HFFc6 (cell line): ENCODE data around the gene PRAMEF12. TPM values are rescaled to one million over a fixed set of nuclear protein-coding genes. Genes with fewer than 3 reads are reported as not detected.

Experiments
- DNase-seq: peaks from one replicate; pipeline ENCODE4 v3.0.0-alpha.2; 2018
- H3K27ac Mint-ChIP-seq: 2 replicates; pipeline ENCODE4 v1.8.0; 2020; ENCODE audit warnings: mild to moderate bottlenecking, mixed read lengths
- H3K27me3 Mint-ChIP-seq: 2 replicates; pipeline ENCODE4 v1.8.0; 2021; ENCODE audit warnings: mild to moderate bottlenecking, moderate library complexity, mixed read lengths; ENCODE audit not compliant: insufficient read depth
- H3K36me3 Mint-ChIP-seq: 2 replicates; pipeline ENCODE4 v1.8.0; 2021; ENCODE audit warnings: low read depth, mixed read lengths
- H3K4me1 Mint-ChIP-seq: 2 replicates; pipeline ENCODE4 v1.8.0; 2020; ENCODE audit warnings: low read depth, mixed read lengths
- H3K4me3 Mint-ChIP-seq: 2 replicates; pipeline ENCODE4 v1.8.0; 2020; ENCODE audit warnings: mild to moderate bottlenecking, moderate library complexity, mixed read lengths
- H3K9me3 Mint-ChIP-seq: 2 replicates; pipeline ENCODE4 v1.8.0; 2020; ENCODE audit warnings: mild to moderate bottlenecking, mixed read lengths
- CTCF ChIP-seq: fragments of 200-600 bp; sonication (generic); IDR thresholded peaks from 2 replicates; pipeline ENCODE4 v1.5.0; 2021; ENCODE audit warnings: antibody characterized with exemption, mild to moderate bottlenecking
- total RNA-seq, 6 experiments: library from RNA; stranded (reverse); fragmentation: NEBNext Ultra II Directional; extraction: Animal tissue kit (Norgen Biotek cat#: 25700); gene quantifications; 2 replicates in 1 of 6; 3 replicates in 5 of 6; pipeline ENCODE4 v1.2.3, GENCODE V29; 2021

Gene PRAMEF12
- total RNA-seq, 6 experiments from 2014 or later = not detected

- no peak for DNase-seq
- peaks cover 61% of the 10 kb centered on the region for H3K9me3 Mint-ChIP-seq
- no peak for TF ChIP-seq CTCF
- no peaks in the 10 kb centered on the region for H3K4me1 Mint-ChIP-seq
- no peak overlapping the region for H3K27ac Mint-ChIP-seq
- no peak overlapping the region for H3K4me3 Mint-ChIP-seq
- no peaks in the 10 kb centered on the region for H3K36me3 Mint-ChIP-seq
- H3K27me3 Mint-ChIP-seq = peaks cover 2% of the 10 kb centered on the region; the same call in 1 of the 2 replicates
Measured at GRCh38 chr1:12769976-12770505, 3.5 kb upstream of the PRAMEF12 start.

DNA sequence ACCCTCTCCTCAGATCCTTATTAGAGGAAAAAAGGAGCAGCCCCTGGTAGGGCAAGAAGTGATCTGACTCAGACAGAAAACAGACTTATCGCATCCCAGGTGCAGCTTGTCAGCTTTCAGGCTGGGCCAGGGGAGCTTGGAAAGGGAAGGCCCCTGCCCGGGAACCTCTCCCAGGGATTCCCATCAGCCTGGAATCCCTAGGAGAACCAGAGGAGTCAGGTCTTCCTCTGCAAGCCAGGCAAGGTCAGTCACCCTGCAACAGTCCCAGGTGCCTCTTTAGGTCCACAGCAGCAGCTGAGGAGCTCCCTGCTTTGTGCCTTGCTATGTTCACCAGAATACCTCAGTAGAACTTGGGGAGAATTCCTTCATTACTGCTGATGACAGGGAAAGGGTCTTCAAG, 2.9 kb upstream of the PRAMEF12 start:
- no peak overlapping the region for H3K4me3 Mint-ChIP-seq
- no peak for DNase-seq
- peaks cover 2% of the 10 kb centered on the region; the same call in 1 of the 2 replicates for H3K27me3 Mint-ChIP-seq
- TF ChIP-seq CTCF = no peak
- H3K36me3 Mint-ChIP-seq = no peaks in the 10 kb centered on the region
- no peak overlapping the region for H3K27ac Mint-ChIP-seq
- H3K4me1 Mint-ChIP-seq = no peaks in the 10 kb centered on the region
- peaks cover 67% of the 10 kb centered on the region for H3K9me3 Mint-ChIP-seq

GRCh38 chr1:12771186-12771585, 2.4 kb upstream of the PRAMEF12 start:
- no peak for TF ChIP-seq CTCF
- peaks cover 2% of the 10 kb centered on the region; the same call in 1 of the 2 replicates for H3K27me3 Mint-ChIP-seq
- H3K27ac Mint-ChIP-seq = no peak overlapping the region
- H3K36me3 Mint-ChIP-seq = no peaks in the 10 kb centered on the region
- no peak overlapping the region for H3K4me3 Mint-ChIP-seq
- peaks cover 69% of the 10 kb centered on the region for H3K9me3 Mint-ChIP-seq
- no peaks in the 10 kb centered on the region for H3K4me1 Mint-ChIP-seq
- DNase-seq = no peak

- peaks cover 2% of the 10 kb centered on the region; the same call in 1 of the 2 replicates for H3K27me3 Mint-ChIP-seq
- H3K27ac Mint-ChIP-seq = no peak overlapping the region
- no peaks in the 10 kb centered on the region for H3K4me1 Mint-ChIP-seq
- DNase-seq = no peak
- no peak overlapping the region for H3K4me3 Mint-ChIP-seq
- H3K36me3 Mint-ChIP-seq = no peaks in the 10 kb centered on the region
- TF ChIP-seq CTCF = no peak
- H3K9me3 Mint-ChIP-seq = peaks cover 68% of the 10 kb centered on the region
Measured at GRCh38 chr1:12772520-12772919, 1.0 kb upstream of the PRAMEF12 start.

DNA sequence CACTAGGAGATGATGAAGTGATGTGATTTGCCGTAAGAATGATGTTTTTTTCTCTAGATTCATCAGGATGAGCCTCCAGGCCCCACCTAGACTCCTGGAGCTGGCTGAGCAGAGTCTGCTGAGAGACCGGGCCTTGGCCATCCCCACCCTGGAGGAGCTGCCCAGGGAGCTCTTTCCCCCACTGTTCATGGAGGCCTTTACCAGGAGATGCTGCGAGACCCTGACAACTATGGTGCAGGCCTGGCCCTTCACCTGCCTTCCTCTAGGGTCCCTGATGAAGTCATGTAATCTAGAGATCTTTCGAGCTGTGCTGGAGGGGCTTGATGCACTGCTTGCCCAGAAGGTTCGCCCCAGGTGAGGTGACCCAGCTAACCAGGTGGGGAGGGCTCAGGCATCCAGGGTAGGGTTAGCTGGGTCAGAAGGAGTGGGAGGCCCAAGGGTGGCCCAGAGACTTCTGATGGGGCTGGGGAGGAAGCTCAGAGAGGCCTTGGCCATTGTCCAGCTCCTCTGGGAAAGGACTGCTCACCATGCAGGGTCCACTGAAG, 1.3 kb downstream of the PRAMEF12 start:
- DNase-seq = no peak
- peaks cover 2% of the 10 kb centered on the region; the same call in 1 of the 2 replicates for H3K27me3 Mint-ChIP-seq
- H3K9me3 Mint-ChIP-seq = peaks cover 58% of the 10 kb centered on the region
- TF ChIP-seq CTCF = no peak
- H3K27ac Mint-ChIP-seq = no peak overlapping the region
- no peaks in the 10 kb centered on the region for H3K36me3 Mint-ChIP-seq
- H3K4me1 Mint-ChIP-seq = no peaks in the 10 kb centered on the region
- no peak overlapping the region for H3K4me3 Mint-ChIP-seq
